T-helper 2 cell treated with Interferon-gamma antibody and Interleukin-4, amounts not matched to agents 5 μg/mL and 100 μg/mL, for 36 hours (primary cell): ENCODE data around the gene LRRC36.
"Not testable (repeated sequence)": the region's sequence is repeated elsewhere in the genome, so short reads cannot be mapped to it uniquely, and the experiment has no call there.

Source experiments
- DNase-seq: peaks from one replicate; pipeline ENCODE4 v3.0.0; 2021; ENCODE audit warnings: low spot score
- H3K27ac Mint-ChIP-seq: one replicate; pipeline ENCODE4 v1.8.0; 2021; ENCODE audit warnings: mild to moderate bottlenecking, mixed read lengths
- H3K27me3 Mint-ChIP-seq: one replicate; pipeline ENCODE4 v1.8.0; 2021; ENCODE audit warnings: low read depth, mixed read lengths
- H3K36me3 Mint-ChIP-seq: one replicate; pipeline ENCODE4 v1.8.0; 2021; ENCODE audit warnings: low read depth, mixed read lengths
- H3K4me1 Mint-ChIP-seq: one replicate; pipeline ENCODE4 v1.8.0; 2021; ENCODE audit warnings: low read depth, mixed read lengths
- H3K4me3 Mint-ChIP-seq: one replicate; pipeline ENCODE4 v1.8.0; 2022; ENCODE audit warnings: mild to moderate bottlenecking, moderate library complexity, mixed read lengths
- H3K9me3 Mint-ChIP-seq: one replicate; pipeline ENCODE4 v1.8.0; 2021; ENCODE audit warnings: mixed read lengths

LRRC36 gene

DNA sequence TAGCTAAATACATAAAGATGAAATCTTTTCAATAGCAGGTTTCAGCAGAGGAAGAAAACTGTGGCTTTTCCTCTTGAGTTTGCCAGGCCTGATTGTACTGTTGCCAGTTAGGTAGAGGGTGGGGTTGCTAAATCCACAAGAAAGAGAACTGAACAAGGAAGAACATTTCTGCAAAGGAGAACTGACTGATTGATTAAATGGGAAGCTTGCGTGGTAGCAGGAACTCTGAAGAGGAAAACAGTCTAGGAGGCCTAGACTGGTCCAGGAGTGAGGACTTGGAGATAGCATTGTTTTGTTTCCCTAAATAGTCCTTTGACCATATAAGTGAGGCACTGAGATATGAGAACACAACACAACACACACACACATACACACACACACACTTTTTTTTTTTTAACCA, 18.8 kb downstream of the LRRC36 start:
- Mint-ChIP-seq H3K27ac (no peak overlapping the region), H3K27me3 (peaks cover 9% of the 10 kb centered on the region), H3K4me3 (no peak overlapping the region), H3K9me3 (no peaks in the 10 kb centered on the region), H3K4me1 (no peaks in the 10 kb centered on the region), H3K36me3 (no peaks in the 10 kb centered on the region)
- DNase-seq = no peak

DNA sequence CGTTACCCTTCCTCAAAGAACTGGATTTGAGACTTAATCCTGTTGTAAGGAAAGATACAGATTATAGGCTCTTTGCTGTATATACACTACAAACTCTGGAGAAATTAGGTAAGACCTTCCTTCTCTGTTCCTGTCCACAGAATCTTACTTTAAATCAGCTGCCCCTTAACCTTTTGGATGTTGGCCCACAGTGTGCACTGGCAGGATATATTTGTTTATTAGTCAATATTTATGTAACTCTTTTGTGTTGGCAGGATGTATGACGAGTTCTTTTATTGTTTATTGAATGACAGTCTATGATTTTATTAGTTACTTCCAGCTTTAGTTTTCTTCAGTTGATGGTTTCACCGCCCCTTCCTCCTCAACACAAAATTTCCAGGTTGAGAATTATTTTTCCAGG, 19.7 kb downstream of the LRRC36 start:
- Mint-ChIP-seq H3K4me1 (no peaks in the 10 kb centered on the region), H3K27me3 (peaks cover 9% of the 10 kb centered on the region), H3K9me3 (no peaks in the 10 kb centered on the region), H3K27ac (no peak overlapping the region), H3K4me3 (no peak overlapping the region), H3K36me3 (no peaks in the 10 kb centered on the region)
- DNase-seq = no peak

- Mint-ChIP-seq H3K27ac (no peak overlapping the region), H3K4me3 (no peak overlapping the region), H3K4me1 (no peaks in the 10 kb centered on the region), H3K36me3 (no peaks in the 10 kb centered on the region), H3K27me3 (peaks cover 7% of the 10 kb centered on the region), H3K9me3 (no peaks in the 10 kb centered on the region)
- no peak for DNase-seq
These were observed 22.6 kb downstream of the LRRC36 start for GRCh38 chr16:67349172-67349571.

DNA sequence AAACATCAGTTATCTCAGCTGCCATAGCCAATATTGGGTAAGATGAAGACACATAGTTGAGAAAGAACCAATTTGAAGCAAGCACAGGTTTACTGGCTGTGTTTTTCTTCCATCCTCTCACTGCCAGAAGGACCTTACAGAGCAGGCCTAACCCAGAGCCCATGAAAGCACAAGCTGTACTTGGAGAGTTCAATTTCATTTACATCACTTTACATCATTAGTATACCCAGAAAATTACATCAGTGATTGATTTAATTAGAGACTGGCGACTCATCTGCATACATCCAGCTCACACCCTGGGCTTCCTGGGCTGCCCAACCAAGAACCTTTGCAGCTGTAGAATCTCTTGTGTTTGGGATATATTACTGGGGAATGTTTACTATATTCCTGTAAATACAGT, 23.7 kb downstream of the LRRC36 start:
- H3K27ac Mint-ChIP-seq = no peak overlapping the region
- peaks cover 7% of the 10 kb centered on the region for H3K27me3 Mint-ChIP-seq
- no peaks in the 10 kb centered on the region for H3K36me3 Mint-ChIP-seq
- DNase-seq = no peak
- H3K4me1 Mint-ChIP-seq = no peaks in the 10 kb centered on the region
- H3K4me3 Mint-ChIP-seq = no peak overlapping the region
- no peaks in the 10 kb centered on the region for H3K9me3 Mint-ChIP-seq

DNA sequence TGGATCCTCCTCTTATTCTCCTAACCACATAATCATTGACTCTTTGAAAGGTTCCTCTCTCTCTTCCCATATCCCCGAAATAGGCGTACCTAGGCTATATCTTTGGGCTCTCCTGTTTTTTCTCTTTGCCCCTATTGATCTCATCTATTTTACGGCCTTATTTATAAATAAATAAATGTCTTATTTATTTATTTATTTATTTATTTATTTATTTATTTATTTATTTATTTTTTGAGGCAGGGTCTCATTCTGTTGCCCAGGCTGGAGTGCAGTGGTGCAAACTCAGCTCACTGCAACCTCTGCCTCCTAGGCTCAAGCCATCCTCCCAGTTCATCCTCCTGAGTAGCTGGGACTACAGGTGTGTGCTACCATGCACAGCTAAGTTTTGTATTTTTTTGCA, 25.8 kb downstream of the LRRC36 start:
- H3K27ac Mint-ChIP-seq, H3K9me3 Mint-ChIP-seq, H3K4me3 Mint-ChIP-seq, H3K36me3 Mint-ChIP-seq, DNase-seq, H3K27me3 Mint-ChIP-seq, H3K4me1 Mint-ChIP-seq: not testable (repeated sequence)

- Mint-ChIP-seq H3K27ac (no peak overlapping the region), H3K4me3 (no peak overlapping the region), H3K9me3 (no peaks in the 10 kb centered on the region), H3K4me1 (peaks cover 4% of the 10 kb centered on the region), H3K36me3 (no peaks in the 10 kb centered on the region), H3K27me3 (peaks cover 7% of the 10 kb centered on the region)
- no peak for DNase-seq
These were observed 29.8 kb downstream of the LRRC36 start for GRCh38 chr16:67356396-67356795.

GRCh38 chr16:67357561-67357960, 30.9 kb downstream of the LRRC36 start:
- peaks cover 4% of the 10 kb centered on the region for H3K4me1 Mint-ChIP-seq
- no peaks in the 10 kb centered on the region for H3K9me3 Mint-ChIP-seq
- peaks cover 7% of the 10 kb centered on the region for H3K27me3 Mint-ChIP-seq
- no peaks in the 10 kb centered on the region for H3K36me3 Mint-ChIP-seq
- no peak for DNase-seq
- no peak overlapping the region for H3K27ac Mint-ChIP-seq
- no peak overlapping the region for H3K4me3 Mint-ChIP-seq

- H3K4me3 Mint-ChIP-seq, H3K9me3 Mint-ChIP-seq: not testable (repeated sequence)
These were observed 33.1 kb downstream of the LRRC36 start for GRCh38 chr16:67359540-67360269.

GRCh38 chr16:67361038-67361437, 34.4 kb downstream of the LRRC36 start:
- no peak for DNase-seq
- H3K9me3 Mint-ChIP-seq = no peaks in the 10 kb centered on the region
- H3K27me3 Mint-ChIP-seq = peaks cover 21% of the 10 kb centered on the region
- H3K4me3 Mint-ChIP-seq = no peak overlapping the region
- no peaks in the 10 kb centered on the region for H3K36me3 Mint-ChIP-seq
- H3K4me1 Mint-ChIP-seq = peaks cover 10% of the 10 kb centered on the region
- H3K27ac Mint-ChIP-seq = no peak overlapping the region

More at GRCh38 chr16:67359540-67360269, 33.1 kb downstream of the LRRC36 start:
- not testable (repeated sequence) for H3K36me3 Mint-ChIP-seq, H3K27ac Mint-ChIP-seq, H3K4me1 Mint-ChIP-seq, DNase-seq
- peaks cover 14% of the 10 kb centered on the region for H3K27me3 Mint-ChIP-seq

DNA sequence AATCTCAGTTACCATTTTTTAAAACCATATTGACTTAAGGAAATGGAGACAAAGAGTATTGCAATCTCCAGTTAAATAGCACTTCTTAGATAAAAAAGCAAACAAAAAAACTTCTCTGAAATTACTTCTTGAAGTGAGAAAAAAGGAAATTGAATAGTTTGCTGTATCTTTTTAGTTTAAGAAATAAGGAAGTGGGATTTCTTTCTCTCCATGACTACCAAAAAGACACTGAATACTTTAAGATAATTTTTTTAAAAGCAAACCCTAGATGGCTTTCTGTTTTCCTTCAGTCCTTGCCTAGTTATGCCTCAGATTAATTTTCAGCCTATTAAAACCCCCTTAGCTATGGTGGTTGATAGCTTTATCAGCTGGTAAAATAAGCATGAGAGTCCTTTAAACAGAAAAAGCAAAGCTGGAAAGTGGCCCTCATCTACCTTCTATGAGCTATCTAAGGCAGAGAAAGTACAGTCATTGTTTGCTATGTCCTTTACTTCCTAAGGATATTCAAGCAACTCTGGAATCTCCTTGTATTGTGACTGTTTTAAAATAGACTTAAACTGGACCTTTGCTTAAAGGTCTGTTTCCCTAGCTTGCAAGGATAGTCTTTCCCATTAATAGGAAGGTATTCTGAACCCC, 38.1 kb downstream of the LRRC36 start:
- Mint-ChIP-seq H3K27me3 (peaks cover 21% of the 10 kb centered on the region), H3K4me3 (no peak overlapping the region), H3K36me3 (no peaks in the 10 kb centered on the region), H3K4me1 (peaks cover 6% of the 10 kb centered on the region), H3K27ac (no peak overlapping the region), H3K9me3 (no peaks in the 10 kb centered on the region)
- DNase-seq = no peak

GRCh38 chr16:67370661-67371060, 44.0 kb downstream of the LRRC36 start:
- H3K4me3 Mint-ChIP-seq = no peak overlapping the region
- H3K4me1 Mint-ChIP-seq = peaks cover 1% of the 10 kb centered on the region
- H3K9me3 Mint-ChIP-seq = no peaks in the 10 kb centered on the region
- no peak for DNase-seq
- H3K36me3 Mint-ChIP-seq = no peaks in the 10 kb centered on the region
- H3K27ac Mint-ChIP-seq = no peak overlapping the region
- H3K27me3 Mint-ChIP-seq = peaks cover 8% of the 10 kb centered on the region

DNA sequence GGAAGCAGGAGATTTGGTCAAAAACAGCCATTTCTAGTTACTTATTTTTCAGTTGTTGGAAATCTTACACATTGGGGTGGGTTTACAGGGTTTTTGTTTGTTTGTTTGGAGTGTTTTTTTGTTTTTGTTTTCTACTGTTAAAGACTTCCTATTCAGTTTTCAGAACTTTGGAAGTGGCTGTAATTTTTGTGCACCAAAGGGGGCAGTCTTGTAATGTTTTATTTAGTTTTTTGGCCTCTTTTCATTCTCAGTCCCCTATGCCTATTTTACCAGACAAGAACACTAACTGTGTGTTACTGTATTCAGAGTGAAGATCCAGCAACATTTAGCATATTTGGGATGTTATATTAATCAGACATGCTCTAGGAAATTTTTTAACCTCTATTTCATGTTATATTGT, 46.0 kb downstream of the LRRC36 start:
- no peak overlapping the region for H3K27ac Mint-ChIP-seq
- DNase-seq = no peak
- H3K27me3 Mint-ChIP-seq = peaks cover 14% of the 10 kb centered on the region
- H3K9me3 Mint-ChIP-seq = no peaks in the 10 kb centered on the region
- no peaks in the 10 kb centered on the region for H3K36me3 Mint-ChIP-seq
- no peaks in the 10 kb centered on the region for H3K4me1 Mint-ChIP-seq
- no peak overlapping the region for H3K4me3 Mint-ChIP-seq

GRCh38 chr16:67376012-67376411, 49.4 kb downstream of the LRRC36 start:
- not testable (repeated sequence) for H3K4me1 Mint-ChIP-seq, DNase-seq, H3K9me3 Mint-ChIP-seq, H3K4me3 Mint-ChIP-seq, H3K36me3 Mint-ChIP-seq, H3K27ac Mint-ChIP-seq
- H3K27me3 Mint-ChIP-seq = peaks cover 19% of the 10 kb centered on the region

DNA sequence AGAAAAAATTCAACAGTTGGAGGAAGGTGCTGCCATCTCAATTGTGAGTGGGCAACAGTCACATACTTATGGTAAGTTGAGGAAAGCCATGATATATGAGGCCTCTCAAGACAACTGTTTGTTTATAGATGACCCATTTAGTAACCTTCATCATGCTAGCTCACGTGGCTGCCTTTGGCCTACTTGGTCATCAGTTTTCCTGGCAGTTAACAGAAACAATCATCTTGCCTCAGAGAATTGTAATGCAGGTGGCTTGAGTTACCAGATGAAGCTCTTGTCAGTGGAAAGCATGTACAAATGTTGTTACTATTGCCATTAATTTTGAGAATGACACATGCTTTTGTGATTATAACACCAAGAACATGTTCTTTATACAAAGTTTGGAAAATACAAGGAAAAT, 52.0 kb downstream of the LRRC36 start:
- Mint-ChIP-seq H3K9me3 (no peaks in the 10 kb centered on the region), H3K27me3 (peaks cover 13% of the 10 kb centered on the region), H3K36me3 (no peaks in the 10 kb centered on the region), H3K4me3 (no peak overlapping the region), H3K4me1 (no peaks in the 10 kb centered on the region), H3K27ac (no peak overlapping the region)
- DNase-seq = no peak

DNA sequence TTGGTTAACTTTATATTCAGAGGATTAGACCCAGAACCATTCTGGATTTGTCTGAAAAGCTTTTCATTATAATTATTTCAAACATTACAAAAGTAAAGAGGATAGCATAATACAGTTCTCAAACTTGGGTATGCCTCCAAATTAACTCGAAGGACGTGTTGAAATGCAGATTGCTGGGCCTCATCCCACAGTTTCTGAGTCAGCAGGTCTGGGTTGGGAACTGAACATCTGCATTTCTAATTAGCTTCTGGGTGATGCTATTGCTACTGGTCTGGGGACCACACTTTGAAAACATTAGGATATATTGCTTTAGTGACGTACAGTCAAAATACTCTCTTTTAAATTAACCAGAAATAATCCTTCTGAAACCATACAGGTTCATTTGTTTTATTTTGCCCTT, 56.7 kb downstream of the LRRC36 start:
- Mint-ChIP-seq H3K27ac (no peak overlapping the region), H3K4me1 (no peaks in the 10 kb centered on the region), H3K36me3 (no peaks in the 10 kb centered on the region), H3K4me3 (no peak overlapping the region), H3K9me3 (no peaks in the 10 kb centered on the region), H3K27me3 (peaks cover 10% of the 10 kb centered on the region)
- no peak for DNase-seq
